Activated CD4-positive, CD25-positive, alpha-beta regulatory T cell treated with anti-CD3 and anti-CD28 coated beads, Interleukin-2, amount 50 U/mL, for 72 hours (primary cell): ENCODE data around the gene RNF150.

Experiments
- DNase-seq: peaks from one replicate; pipeline ENCODE4 v3.0.0; 2021

The RNF150 gene

GRCh38 chr4:140969296-140969695 lies 164.0 kb downstream of the RNF150 start:
- DNase-seq, result no peak

- DNase-seq, result no peak
Observed at GRCh38 chr4:140968371-140968770, 164.9 kb downstream of the RNF150 start.

GRCh38 chr4:140963883-140964282 lies 169.4 kb downstream of the RNF150 start:
- DNase-seq, result no peak

- DNase-seq, result no peak
Observed at GRCh38 chr4:140955641-140956040, 177.6 kb downstream of the RNF150 start.

- DNase-seq, result no peak
Observed at GRCh38 chr4:140952717-140953116, 180.6 kb downstream of the RNF150 start.

GRCh38 chr4:140947506-140947905 lies 185.8 kb downstream of the RNF150 start:
- DNase-seq, result no peak

GRCh38 chr4:140945106-140945505 lies 188.2 kb downstream of the RNF150 start:
- no peak for DNase-seq

GRCh38 chr4:140944572-140944971 lies 188.7 kb downstream of the RNF150 start:
- no peak for DNase-seq

- no peak for DNase-seq
Observed at GRCh38 chr4:140944199-140944515, 189.1 kb downstream of the RNF150 start.

GRCh38 chr4:140943486-140944198 lies 189.6 kb downstream of the RNF150 start:
- no peak for DNase-seq

- no peak for DNase-seq
Observed at GRCh38 chr4:140940589-140940988, 192.7 kb downstream of the RNF150 start.

- no peak for DNase-seq
Observed at GRCh38 chr4:140937866-140938265, 195.4 kb downstream of the RNF150 start.

- DNase-seq, result no peak
Observed at GRCh38 chr4:140935254-140935653, 198.0 kb downstream of the RNF150 start.

GRCh38 chr4:140932501-140933045 lies 200.7 kb downstream of the RNF150 start:
- DNase-seq, result no peak

GRCh38 chr4:140931911-140932310 lies 201.4 kb downstream of the RNF150 start:
- no peak for DNase-seq

- no peak for DNase-seq
Observed at GRCh38 chr4:140930557-140930956, 202.7 kb downstream of the RNF150 start.

GRCh38 chr4:140930011-140930410 lies 203.3 kb downstream of the RNF150 start:
- DNase-seq, result no peak

GRCh38 chr4:140928880-140929279 lies 204.4 kb downstream of the RNF150 start:
- no peak for DNase-seq

- DNase-seq, result no peak
Observed at GRCh38 chr4:140926672-140927071, 206.6 kb downstream of the RNF150 start.

- DNase-seq, result no peak
Observed at GRCh38 chr4:140925417-140925816, 207.9 kb downstream of the RNF150 start.

GRCh38 chr4:140924761-140925392 lies 208.4 kb downstream of the RNF150 start:
- DNase-seq, result no peak

GRCh38 chr4:140906993-140907962 lies 226.0 kb downstream of the RNF150 start:
- DNase-seq, result no peak

GRCh38 chr4:140904904-140905303 lies 228.4 kb downstream of the RNF150 start:
- no peak for DNase-seq
